Measurements from ENCODE around the gene CRYGB.

DNA sequence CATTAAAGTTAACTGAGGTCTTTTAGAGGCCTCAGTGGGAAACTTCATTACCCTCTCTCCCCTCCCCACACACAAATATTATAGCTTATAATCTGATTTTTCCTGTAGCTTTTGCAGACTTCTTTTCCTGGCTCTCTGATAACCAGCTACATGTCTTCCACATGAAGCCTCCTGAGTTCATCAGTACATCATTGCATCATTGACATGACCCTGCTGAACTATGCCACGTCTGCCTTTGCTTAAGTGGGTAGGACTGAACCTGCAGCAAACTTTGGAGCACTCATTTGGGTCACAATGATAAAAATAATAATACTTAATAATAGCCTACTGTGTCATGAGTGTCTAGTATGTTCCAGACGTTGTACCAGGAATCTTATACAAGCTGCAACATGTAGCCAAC, 10.5 kb upstream of the CRYGB start:
- TF ChIP-seq, protein P1, sequence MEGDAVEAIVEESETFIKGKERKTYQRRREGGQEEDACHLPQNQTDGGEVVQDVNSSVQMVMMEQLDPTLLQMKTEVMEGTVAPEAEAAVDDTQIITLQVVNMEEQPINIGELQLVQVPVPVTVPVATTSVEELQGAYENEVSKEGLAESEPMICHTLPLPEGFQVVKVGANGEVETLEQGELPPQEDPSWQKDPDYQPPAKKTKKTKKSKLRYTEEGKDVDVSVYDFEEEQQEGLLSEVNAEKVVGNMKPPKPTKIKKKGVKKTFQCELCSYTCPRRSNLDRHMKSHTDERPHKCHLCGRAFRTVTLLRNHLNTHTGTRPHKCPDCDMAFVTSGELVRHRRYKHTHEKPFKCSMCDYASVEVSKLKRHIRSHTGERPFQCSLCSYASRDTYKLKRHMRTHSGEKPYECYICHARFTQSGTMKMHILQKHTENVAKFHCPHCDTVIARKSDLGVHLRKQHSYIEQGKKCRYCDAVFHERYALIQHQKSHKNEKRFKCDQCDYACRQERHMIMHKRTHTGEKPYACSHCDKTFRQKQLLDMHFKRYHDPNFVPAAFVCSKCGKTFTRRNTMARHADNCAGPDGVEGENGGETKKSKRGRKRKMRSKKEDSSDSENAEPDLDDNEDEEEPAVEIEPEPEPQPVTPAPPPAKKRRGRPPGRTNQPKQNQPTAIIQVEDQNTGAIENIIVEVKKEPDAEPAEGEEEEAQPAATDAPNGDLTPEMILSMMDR (conservative IDR thresholded peaks at IDR 0.05; ENCODE audit: low read depth, low read length): no peak
- TF ChIP-seq EZH2 (IDR thresholded peaks at IDR 0.05; ENCODE audit: borderline replicate concordance, low read depth, low read length, poor library complexity, severe bottlenecking): no peak
